GM19455 (cell line): ENCODE data around the gene RBM18.

Experiments
- ATAC-seq: cut with Tn5 transposase; IDR thresholded peaks from one replicate; pipeline ENCODE4 v1.9.1; 2021; ENCODE audit not compliant: unreplicated experiment

The RBM18 gene

GRCh38 chr9:122206118-122207046 is 58.3 kb downstream of the RBM18 start:
- ATAC-seq, result no peak

GRCh38 chr9:122205176-122205575 is 59.5 kb downstream of the RBM18 start:
- ATAC-seq, result no peak

GRCh38 chr9:122204491-122204890 is 60.1 kb downstream of the RBM18 start:
- no peak for ATAC-seq

GRCh38 chr9:122204055-122204454 is 60.6 kb downstream of the RBM18 start:
- ATAC-seq, result no peak

- no peak for ATAC-seq
Observed at GRCh38 chr9:122202111-122202510, 62.5 kb downstream of the RBM18 start.

GRCh38 chr9:122201641-122202040 is 63.0 kb downstream of the RBM18 start:
- ATAC-seq, result no peak

GRCh38 chr9:122200960-122201595 is 63.6 kb downstream of the RBM18 start:
- no peak for ATAC-seq

- no peak for ATAC-seq
Observed at GRCh38 chr9:122197882-122198281, 66.8 kb downstream of the RBM18 start.

GRCh38 chr9:122197426-122197825 is 67.2 kb downstream of the RBM18 start:
- no peak for ATAC-seq

GRCh38 chr9:122195875-122196274 is 68.8 kb downstream of the RBM18 start:
- ATAC-seq, result no peak

GRCh38 chr9:122193651-122194050 is 71.0 kb downstream of the RBM18 start:
- ATAC-seq, result no peak

GRCh38 chr9:122192914-122193525 is 71.6 kb downstream of the RBM18 start:
- no peak for ATAC-seq

- no peak for ATAC-seq
Observed at GRCh38 chr9:122192261-122192875, 72.3 kb downstream of the RBM18 start.

GRCh38 chr9:122191584-122191983 is 73.1 kb downstream of the RBM18 start:
- ATAC-seq, result no peak

GRCh38 chr9:122190597-122191381 is 73.9 kb downstream of the RBM18 start:
- no peak for ATAC-seq

- ATAC-seq, result no peak
Observed at GRCh38 chr9:122188369-122188768, 76.3 kb downstream of the RBM18 start.
